GOT3 (cell line): ENCODE data around the gene ELMO1.

Experiments used
- DNase-seq: peaks from one replicate; lab custom pipeline; 2025; ENCODE audit warnings: mixed read lengths; lab: John Stamatoyannopoulos, UW

Gene ELMO1

DNA sequence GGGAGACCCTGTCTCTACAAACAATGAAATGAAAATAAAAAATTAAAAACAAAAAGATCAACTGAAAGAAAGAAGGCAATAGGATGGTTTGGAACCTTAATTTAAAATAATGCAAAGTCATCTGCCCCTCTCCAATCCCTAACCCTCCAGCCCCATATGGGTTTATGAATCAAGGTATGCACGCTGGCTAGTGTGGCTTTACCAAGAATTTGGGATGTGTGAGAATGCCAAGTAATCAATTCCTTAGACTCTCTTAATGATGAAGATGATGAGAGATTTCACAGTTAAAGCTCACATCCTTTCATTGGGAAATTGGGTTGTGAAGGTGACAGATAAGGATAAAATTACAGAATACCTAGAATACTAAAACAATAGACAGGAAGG, 577.3 kb downstream of the ELMO1 start:
- DNase-seq = no peak

- DNase-seq = no peak
Observed at GRCh38 chr7:36870625-36871354, 577.9 kb downstream of the ELMO1 start.

- no peak for DNase-seq
Observed at GRCh38 chr7:36868727-36869411, 579.8 kb downstream of the ELMO1 start.

- no peak for DNase-seq
Observed at GRCh38 chr7:36865019-36865418, 583.6 kb downstream of the ELMO1 start.

DNA sequence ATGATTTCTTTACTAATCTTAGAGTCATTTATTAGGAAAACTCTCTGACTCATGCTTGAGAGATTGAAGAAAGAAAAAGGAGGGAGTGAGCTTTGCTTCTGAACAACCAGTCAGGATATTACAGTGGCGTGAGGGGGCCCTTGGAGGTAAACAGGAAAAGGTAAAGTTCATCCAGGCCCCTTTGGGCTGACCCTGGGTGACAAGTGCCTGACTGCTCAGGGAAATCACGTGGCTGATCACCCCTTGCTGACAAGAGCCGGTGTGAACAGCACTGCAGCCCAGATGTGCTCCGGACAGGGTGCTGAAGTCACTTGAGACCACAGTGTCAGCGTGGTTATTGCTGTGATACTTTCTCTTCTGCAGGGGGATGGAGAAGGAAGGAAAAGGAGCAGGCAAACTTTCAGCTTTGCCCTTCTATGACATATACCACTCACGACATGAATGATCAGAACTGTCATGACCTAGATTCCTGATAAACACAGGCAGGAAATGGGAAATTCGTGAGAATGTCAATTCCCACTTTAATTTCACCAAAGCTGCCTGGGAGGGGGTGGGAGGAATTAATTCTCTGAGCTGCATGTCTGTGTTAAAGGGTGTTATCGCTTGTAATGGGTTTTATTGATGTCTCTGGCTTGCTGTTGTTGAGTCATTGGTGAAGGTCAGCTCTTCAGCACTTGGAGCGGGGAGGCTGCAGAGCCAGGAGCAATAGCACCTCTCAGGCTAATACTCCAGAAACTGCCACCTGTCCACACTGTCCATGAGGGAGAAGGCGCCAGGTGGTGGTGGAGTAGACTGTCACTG, 584.6 kb downstream of the ELMO1 start:
- DNase-seq = no peak

DNA sequence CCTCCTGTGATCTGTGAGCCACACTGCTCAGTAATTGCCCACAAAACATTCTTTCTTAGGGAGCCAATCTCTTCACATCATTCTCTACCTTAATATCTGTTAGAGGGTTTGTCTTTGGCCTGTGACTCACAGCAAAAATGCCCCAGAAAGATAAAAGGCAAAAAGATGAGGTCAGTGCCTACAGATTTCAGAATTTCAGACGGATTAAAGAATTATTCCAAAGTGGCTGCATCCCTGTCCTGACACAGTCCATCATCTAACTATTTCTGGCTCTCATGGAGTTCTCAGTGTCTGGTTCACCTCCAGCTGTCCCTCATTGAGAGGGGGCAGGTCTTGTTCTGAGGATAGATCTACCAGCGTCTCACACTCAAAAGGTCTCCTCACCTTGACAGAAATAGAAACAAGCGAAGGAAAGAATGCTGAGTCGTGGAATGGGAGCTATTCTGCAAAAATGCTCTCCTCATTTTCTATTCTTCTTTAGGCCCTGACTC, 585.8 kb downstream of the ELMO1 start:
- no peak for DNase-seq

DNA sequence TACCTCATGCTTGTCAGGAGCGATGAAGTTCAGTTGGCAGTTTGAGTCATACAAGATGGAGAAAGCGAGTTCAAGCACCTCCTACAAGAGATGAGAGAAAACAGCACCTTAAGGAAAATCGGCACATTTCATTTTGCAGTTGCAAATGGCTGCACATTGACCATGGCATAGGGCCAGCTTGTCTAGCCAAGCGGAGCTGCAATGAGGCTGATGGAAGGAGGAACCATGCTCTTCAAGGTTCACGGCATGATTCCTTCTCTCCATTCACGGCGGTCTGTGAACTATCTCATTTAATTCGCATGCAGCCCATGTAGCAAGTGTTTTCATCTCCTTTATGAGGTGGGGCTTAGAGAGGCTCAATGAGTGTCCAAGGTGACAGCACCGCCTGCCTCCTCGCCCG, 587.0 kb downstream of the ELMO1 start:
- no peak for DNase-seq

DNA sequence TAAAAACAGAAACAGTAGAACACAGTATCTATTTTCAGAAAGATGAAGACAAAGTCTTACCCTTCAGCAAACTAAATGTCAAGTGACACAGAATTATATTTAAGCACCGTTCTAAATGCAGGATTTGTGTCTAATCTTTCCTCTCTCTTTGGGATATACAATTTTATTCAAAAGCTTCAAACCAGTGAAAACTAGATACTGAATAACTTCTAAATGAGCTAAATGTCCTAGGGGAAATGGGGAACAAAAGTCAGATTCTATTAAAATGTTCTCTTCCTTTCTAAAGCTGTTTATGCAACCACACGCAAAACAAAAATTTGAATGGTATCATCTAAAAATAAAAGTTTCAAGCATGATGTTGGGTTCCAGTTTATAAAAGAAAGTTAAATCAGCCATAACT, 588.0 kb downstream of the ELMO1 start:
- DNase-seq = no peak

- no peak for DNase-seq
Observed at GRCh38 chr7:36855330-36855729, 593.3 kb downstream of the ELMO1 start.

DNA sequence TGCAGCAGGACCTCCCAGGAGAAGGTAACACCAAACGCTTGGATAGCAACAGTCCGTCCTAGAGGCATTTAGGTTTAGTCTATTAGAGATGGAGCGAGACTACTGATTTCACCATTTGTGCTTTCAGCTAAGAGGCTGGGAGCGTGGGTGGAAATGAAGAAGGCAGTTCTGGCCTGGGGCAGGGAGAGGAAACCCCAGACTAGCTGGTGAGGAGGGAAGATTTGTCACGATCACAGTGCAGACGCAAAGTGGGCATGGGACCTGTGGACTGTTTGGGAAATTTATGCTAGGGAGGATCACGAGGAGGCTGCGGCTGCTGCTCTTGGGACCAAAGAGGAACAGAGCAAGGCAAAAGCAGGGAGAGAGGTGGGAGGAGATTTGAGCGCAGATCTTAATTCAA, 594.0 kb downstream of the ELMO1 start:
- no peak for DNase-seq

DNA sequence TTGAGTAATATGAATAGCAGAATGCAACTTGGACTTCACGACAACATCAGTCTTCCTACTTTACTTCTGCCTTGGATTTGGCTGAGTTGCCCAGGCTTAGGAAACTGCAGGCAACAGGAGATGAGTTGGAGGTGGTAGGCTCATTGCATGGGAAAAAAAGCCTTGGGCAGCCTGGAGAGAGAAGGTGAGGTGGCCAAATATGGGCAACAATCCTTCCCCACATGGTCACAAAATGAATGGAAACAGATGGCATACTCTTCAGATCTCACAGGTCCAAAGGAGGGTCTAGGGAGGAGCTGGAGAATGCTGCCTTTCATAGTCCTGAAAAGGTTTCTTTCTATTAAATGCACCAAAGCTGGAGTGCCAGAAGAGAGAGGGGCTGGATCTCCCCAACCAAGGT, 595.7 kb downstream of the ELMO1 start:
- DNase-seq = no peak

DNA sequence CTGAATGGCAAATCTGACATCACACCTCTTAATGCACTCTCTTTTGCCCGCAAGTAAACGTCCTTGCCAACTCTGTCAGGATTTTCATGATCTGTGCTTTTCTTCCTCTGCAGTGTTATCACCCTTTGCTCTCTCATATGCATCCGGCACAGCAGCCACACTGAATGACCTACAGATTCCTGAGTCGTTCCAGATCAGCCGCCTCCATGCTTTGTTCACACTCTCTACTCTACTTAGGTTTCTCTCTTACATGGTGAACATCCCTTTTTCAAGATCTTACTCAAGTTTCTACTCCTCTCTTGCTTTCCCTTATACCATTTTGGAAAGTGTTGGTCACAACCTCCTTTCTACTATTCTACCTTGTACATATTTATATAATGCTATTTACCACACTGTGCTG, 596.6 kb downstream of the ELMO1 start:
- no peak for DNase-seq

DNA sequence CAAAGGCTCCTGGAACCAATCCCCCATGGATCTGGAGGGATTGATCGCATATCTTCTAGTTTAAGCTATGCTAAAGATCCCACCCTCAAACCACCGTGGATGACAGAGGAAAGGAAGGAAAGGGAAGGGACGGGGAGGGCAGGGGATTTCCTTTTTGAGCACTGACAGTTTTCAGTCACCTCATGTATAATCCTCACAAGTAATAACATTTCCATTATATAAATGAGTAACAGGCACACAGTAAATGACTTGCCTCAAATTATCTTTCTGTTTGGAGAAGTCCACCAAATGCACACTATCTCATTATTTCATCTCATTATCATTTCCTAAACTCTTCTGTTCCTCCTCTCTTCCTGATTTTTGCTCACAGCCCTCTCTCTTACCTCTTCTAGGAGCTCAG, 597.3 kb downstream of the ELMO1 start:
- no peak for DNase-seq

- DNase-seq = no peak
Observed at GRCh38 chr7:36847946-36848345, 600.7 kb downstream of the ELMO1 start.

GRCh38 chr7:36844374-36844773, 604.3 kb downstream of the ELMO1 start:
- no peak for DNase-seq

DNA sequence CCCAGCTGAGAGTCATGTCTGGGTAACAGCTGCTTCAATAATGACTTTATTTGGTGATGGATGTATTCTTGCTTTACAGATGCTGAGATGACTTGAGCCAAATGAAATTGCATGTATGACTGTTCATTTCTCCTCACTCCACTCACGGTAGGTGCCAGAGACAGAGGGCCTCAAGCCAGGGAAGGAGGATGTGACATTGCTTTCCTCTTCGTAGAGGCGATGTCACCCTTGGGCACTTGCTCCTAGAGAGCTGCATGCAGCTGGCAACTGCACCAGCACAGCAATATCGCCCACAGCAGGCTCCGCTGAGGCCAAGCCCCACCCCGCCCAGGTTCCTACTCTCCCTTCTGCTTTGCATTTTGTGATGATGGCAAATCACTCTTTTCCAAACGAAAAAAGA, 607.8 kb downstream of the ELMO1 start:
- DNase-seq = no peak

DNA sequence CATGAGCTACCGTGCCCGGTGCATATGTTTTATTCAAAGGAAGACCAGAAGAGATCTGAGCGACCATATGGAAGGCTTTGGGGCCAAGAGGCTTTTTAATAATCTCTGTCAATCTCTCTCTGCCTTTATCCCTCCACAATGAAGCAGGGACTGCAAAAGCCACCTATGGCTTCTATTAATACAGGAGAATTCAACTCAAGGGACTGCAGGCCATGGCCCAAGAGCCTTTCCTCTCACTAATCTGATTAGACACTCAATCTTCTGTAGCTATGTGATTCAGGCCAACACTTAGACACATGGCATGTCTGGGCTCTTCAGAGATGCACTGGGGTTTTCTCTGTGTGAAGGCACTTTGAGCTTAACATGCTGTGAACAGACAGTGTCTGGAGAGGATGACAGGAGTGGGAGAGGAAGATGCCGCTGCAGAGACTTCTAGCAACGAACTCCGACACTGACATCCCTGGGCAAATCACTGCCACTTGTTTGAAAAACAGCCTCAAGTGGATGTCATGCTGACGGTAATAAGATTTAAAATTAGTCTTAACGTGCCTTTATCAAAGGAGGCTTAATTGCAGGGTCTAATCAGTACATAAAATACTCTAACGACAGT, 609.9 kb downstream of the ELMO1 start:
- no peak for DNase-seq

GRCh38 chr7:36831049-36831448, 617.6 kb downstream of the ELMO1 start:
- DNase-seq = no peak

- no peak for DNase-seq
Observed at GRCh38 chr7:36827726-36828703, 620.6 kb downstream of the ELMO1 start.

DNA sequence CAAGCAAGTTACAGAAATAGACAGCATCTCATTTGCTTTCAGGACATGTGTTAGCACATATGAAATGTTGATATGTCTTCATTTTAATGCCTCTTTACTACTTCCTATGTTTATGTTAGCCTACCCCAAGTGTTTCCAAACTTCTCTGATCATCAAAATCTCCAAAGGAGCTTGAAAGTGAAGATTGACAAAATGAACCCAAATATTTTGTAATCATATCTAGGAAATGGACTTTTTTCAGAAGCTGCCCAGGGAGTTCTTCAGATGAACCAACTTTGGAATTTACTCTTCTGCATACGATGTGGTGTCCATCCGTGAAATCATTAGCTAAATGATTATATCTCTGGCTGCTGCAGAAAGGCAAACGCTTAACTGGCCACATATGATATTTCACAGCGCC, 623.2 kb downstream of the ELMO1 start:
- no peak for DNase-seq

- no peak for DNase-seq
Observed at GRCh38 chr7:36823353-36823752, 625.3 kb downstream of the ELMO1 start.
